ENCODE results near the gene CHCHD2. TPM values are rescaled to one million over a fixed set of nuclear protein-coding genes. Genes with fewer than 3 reads are reported as not detected.
A peak's percentile ranks its signal among the peaks of the same experiment; 100 is the strongest.
"Not testable (repeated sequence)": the region's sequence is repeated elsewhere in the genome, so short reads cannot be mapped to it uniquely, and the experiment has no call there.

Gene CHCHD2
- total RNA-seq, 2 donors from 2014 or later = 338 to 580 TPM

GRCh38 chr7:56079450-56080185, 26.7 kb downstream of the CHCHD2 start:
- Histone ChIP-seq H3K4me3 (no peak overlapping the region), H3K9ac (ENCODE audit: low read depth in 2 of 2, low read length in 2 of 2) (peak overlapping the region in 1 of 2 donors; percentile 35), H3K4me1 (no peaks in the 10 kb centered on the region), H3K27me3 (no peaks in the 10 kb centered on the region), H3K36me3 (no peaks in the 10 kb centered on the region), H3K9me3 (no peaks in the 10 kb centered on the region), H3K27ac (no peak overlapping the region)
- TF ChIP-seq CTCF (IDR thresholded peaks at IDR 0.05) = peak; percentile 24
- peak; percentile 33 for DNase-seq
- intact Hi-C loops (cut with DNase I) = no loop called here

- no peak for DNase-seq
- intact Hi-C loops (cut with DNase I) = no loop called here
- H3K4me1 ChIP-seq = no peaks in the 10 kb centered on the region
- H3K4me3 ChIP-seq = no peak overlapping the region
- H3K9me3 ChIP-seq = no peaks in the 10 kb centered on the region
- no peak for TF ChIP-seq CTCF (IDR thresholded peaks at IDR 0.05)
- no peak overlapping the region for H3K27ac ChIP-seq
- H3K27me3 ChIP-seq = no peaks in the 10 kb centered on the region
- no peaks in the 10 kb centered on the region for H3K36me3 ChIP-seq
- H3K9ac ChIP-seq (ENCODE audit: low read depth in 2 of 2, low read length in 2 of 2) = no peak overlapping the region
Observed at GRCh38 chr7:56078196-56078595, 28.1 kb downstream of the CHCHD2 start.

- no peak for TF ChIP-seq CTCF (IDR thresholded peaks at IDR 0.05)
- H3K9me3 ChIP-seq = no peaks in the 10 kb centered on the region
- no peaks in the 10 kb centered on the region for H3K27me3 ChIP-seq
- intact Hi-C loops (cut with DNase I) = no loop called here
- H3K4me1 ChIP-seq = no peaks in the 10 kb centered on the region
- no peaks in the 10 kb centered on the region for H3K36me3 ChIP-seq
- H3K4me3 ChIP-seq = no peak overlapping the region
- no peak overlapping the region for H3K27ac ChIP-seq
- H3K9ac ChIP-seq (ENCODE audit: low read depth in 2 of 2, low read length in 2 of 2) = no peak overlapping the region
- DNase-seq = no peak
Observed at GRCh38 chr7:56077681-56078080, 28.6 kb downstream of the CHCHD2 start.

GRCh38 chr7:56074371-56074791, 31.9 kb downstream of the CHCHD2 start:
- Histone ChIP-seq H3K27me3 (no peaks in the 10 kb centered on the region), H3K27ac (no peak overlapping the region), H3K4me1 (no peaks in the 10 kb centered on the region), H3K9ac (ENCODE audit: low read depth in 2 of 2, low read length in 2 of 2) (no peak overlapping the region), H3K36me3 (no peaks in the 10 kb centered on the region), H3K4me3 (no peak overlapping the region), H3K9me3 (no peaks in the 10 kb centered on the region)
- DNase-seq = peak; percentile 87
- peak; percentile 92 for TF ChIP-seq CTCF (IDR thresholded peaks at IDR 0.05)
- intact Hi-C loops (cut with DNase I) = loop anchor here (2.0 kb wide), 2 partner anchors 70 to 434 kb away; no protein-coding TSS in a partner anchor

- H3K9me3 ChIP-seq; H3K4me3 ChIP-seq; H3K27ac ChIP-seq; intact Hi-C loops (cut with DNase I); H3K36me3 ChIP-seq; H3K9ac ChIP-seq (ENCODE audit: low read depth in 2 of 2, low read length in 2 of 2); H3K27me3 ChIP-seq; DNase-seq; H3K4me1 ChIP-seq: not testable (repeated sequence)
Observed at GRCh38 chr7:56066376-56066775, 39.9 kb downstream of the CHCHD2 start.

GRCh38 chr7:56063882-56064625, 42.2 kb downstream of the CHCHD2 start, which contains the start of gene SUMF2:
SUMF2 (plus strand) TSS chr7:56064286; CDS start chr7:56064312, 26 bp downstream.
- Histone ChIP-seq H3K4me1 (no peaks in the 10 kb centered on the region), H3K9me3 (no peaks in the 10 kb centered on the region)

More at GRCh38 chr7:56063882-56064625, 42.2 kb downstream of the CHCHD2 start, which contains the start of gene SUMF2:
- peak within 1 kb of the TSS; percentile 57 for H3K4me3 ChIP-seq
- intact Hi-C loops (cut with DNase I) = no loop called here
- H3K9ac ChIP-seq (ENCODE audit: low read depth in 2 of 2, low read length in 2 of 2) = peak within 1 kb of the TSS; percentile 86 to 90
- peak; percentile 93 for DNase-seq
- H3K27me3 ChIP-seq = no peaks in the 10 kb centered on the region
- TF ChIP-seq CTCF (IDR thresholded peaks at IDR 0.05) = no peak
- H3K27ac ChIP-seq = peak within 1 kb of the TSS; percentile 89
- peaks cover 4% of the 10 kb centered on the region for H3K36me3 ChIP-seq

Data from colonic mucosa (tissue), 4 donors.